Uterus (tissue), 4 donors: ENCODE data around the gene MSANTD2. TPM values are rescaled to one million over a fixed set of nuclear protein-coding genes. Genes with fewer than 3 reads are reported as not detected.
A peak's percentile ranks its signal among the peaks of the same experiment; 100 is the strongest.

Source experiments
- DNase-seq, 2 donors: peaks; one replicate each; pipeline ENCODE4 v3.0.0-alpha.2; 2019 to 2020
- H3K27ac ChIP-seq, 2 donors: fragments of 200-600 bp; sonication (generic); 1 replicate in 1 of 2; 2 replicates in 1 of 2; pipeline ENCODE4 v1.5.1; 2016 to 2018
- H3K27me3 ChIP-seq, 2 donors: fragments of 200-600 bp; sonication (generic); one replicate each; pipeline ENCODE4 v1.5.1; 2018 to 2019; ENCODE audit warnings: control low read depth in 1 of 2
- H3K36me3 ChIP-seq, 2 donors: fragments of 200-600 bp; sonication (generic); one replicate each; pipeline ENCODE4 v1.5.1; 2019; ENCODE audit warnings: control low read depth in 1 of 2
- H3K4me1 ChIP-seq, 2 donors: fragments of 200-600 bp; sonication (generic); one replicate each; pipeline ENCODE4 v1.5.1; 2018 to 2019; ENCODE audit warnings: control low read depth in 1 of 2
- H3K4me3 ChIP-seq, 2 donors: fragments of 200-600 bp; sonication (generic); 1 replicate in 1 of 2; 2 replicates in 1 of 2; pipeline ENCODE4 v1.5.1; 2018 to 2019; ENCODE audit warnings: mild to moderate bottlenecking in 1 of 2
- H3K9me3 ChIP-seq, 2 donors: fragments of 200-600 bp; sonication (generic); one replicate each; pipeline ENCODE4 v1.5.1; 2019; ENCODE audit warnings: control low read depth in 1 of 2
- POLR2A ChIP-seq, 2 donors: fragments of 450-650 bp; IDR thresholded peaks; one replicate each; pipeline ENCODE4 v1.6.1; 2016; ENCODE audit warnings: antibody characterized with exemption in 2 of 2, mild to moderate bottlenecking in 1 of 2, moderate library complexity in 1 of 2
- intact Hi-C: fragments of 100-400 bp; cut with DNase I; formaldehyde crosslinking; loops from one replicate; pipeline ENCODE4 v1.15.1; 2023; ENCODE audit warnings: low total_unique reads
- total RNA-seq, 4 donors: library from RNA; depleted of rRNA in 3 of 4; stranded (reverse); fragments of >200 nt in 3 of 4; gene quantifications; one replicate each; pipeline versions ENCODE4 v1.1.0 to v1.2.4, GENCODE V29; 2014 to 2023
- TF ChIP-seq, protein P1 (sequence below), 4 experiments: fragments of 200-600 bp in 2 of 4; fragments of 450-650 bp in 2 of 4; sonication (generic) in 2 of 4; IDR thresholded peaks; one replicate each; pipeline ENCODE4 v1.5.1; 2016 to 2019; ENCODE audit warnings: antibody characterized with exemption in 4 of 4, mild to moderate bottlenecking in 2 of 4, moderate library complexity in 1 of 4
- donor health status: DM: yes; HTN: yes; CAD: no.

MSANTD2 gene
- total RNA-seq, 4 donors from 2014 or later = 5.1 to 36.6 (median 24.5) TPM

DNA sequence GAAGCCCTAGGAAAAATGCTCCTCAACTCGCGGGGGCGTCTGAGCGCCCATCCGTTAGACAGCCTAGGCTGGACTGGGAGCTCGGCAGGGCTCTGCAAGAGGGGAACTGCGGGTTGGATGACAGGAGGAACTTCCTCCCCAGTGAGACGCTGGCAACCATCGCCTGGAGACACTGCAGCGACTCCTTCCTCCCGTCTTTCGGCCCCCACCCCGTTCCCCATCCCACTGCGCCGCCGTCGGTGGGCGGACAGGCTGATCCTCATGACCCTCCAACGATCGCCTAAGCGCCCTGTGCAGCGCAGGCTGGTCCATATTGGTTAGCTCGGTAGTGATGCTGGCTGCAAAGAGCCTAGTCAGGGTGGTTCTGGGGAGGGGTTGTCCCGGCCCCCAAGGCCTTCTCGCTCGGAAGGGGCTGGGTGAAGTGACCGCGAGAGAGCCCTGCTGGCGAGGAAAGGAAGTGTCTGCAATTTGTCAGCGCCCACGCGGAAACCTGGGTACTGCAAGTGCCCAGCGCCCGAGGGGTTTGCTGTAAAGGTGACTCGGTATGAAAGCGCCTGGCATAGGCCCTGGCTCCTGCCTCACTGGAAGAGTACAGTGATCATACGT is 59.8 kb downstream of the MSANTD2 start:
- H3K9me3 ChIP-seq = no peaks in the 10 kb centered on the region
- H3K27me3 ChIP-seq = peaks cover 0 to 4% of the 10 kb centered on the region in 2 donors
- intact Hi-C loops = no loop called here
- peak overlapping the region; percentile 46 to 53 for H3K27ac ChIP-seq
- H3K4me3 ChIP-seq = peak overlapping the region; percentile 49 to 50
- DNase-seq = no peak
- H3K4me1 ChIP-seq = no peaks in the 10 kb centered on the region
- H3K36me3 ChIP-seq = no peaks in the 10 kb centered on the region
- no peak for TF ChIP-seq POLR2A (IDR thresholded peaks at IDR 0.05)
- TF ChIP-seq, protein P1, sequence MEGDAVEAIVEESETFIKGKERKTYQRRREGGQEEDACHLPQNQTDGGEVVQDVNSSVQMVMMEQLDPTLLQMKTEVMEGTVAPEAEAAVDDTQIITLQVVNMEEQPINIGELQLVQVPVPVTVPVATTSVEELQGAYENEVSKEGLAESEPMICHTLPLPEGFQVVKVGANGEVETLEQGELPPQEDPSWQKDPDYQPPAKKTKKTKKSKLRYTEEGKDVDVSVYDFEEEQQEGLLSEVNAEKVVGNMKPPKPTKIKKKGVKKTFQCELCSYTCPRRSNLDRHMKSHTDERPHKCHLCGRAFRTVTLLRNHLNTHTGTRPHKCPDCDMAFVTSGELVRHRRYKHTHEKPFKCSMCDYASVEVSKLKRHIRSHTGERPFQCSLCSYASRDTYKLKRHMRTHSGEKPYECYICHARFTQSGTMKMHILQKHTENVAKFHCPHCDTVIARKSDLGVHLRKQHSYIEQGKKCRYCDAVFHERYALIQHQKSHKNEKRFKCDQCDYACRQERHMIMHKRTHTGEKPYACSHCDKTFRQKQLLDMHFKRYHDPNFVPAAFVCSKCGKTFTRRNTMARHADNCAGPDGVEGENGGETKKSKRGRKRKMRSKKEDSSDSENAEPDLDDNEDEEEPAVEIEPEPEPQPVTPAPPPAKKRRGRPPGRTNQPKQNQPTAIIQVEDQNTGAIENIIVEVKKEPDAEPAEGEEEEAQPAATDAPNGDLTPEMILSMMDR (IDR thresholded peaks at IDR 0.05) = peak; percentile 22 to 49 (median 38)

DNA sequence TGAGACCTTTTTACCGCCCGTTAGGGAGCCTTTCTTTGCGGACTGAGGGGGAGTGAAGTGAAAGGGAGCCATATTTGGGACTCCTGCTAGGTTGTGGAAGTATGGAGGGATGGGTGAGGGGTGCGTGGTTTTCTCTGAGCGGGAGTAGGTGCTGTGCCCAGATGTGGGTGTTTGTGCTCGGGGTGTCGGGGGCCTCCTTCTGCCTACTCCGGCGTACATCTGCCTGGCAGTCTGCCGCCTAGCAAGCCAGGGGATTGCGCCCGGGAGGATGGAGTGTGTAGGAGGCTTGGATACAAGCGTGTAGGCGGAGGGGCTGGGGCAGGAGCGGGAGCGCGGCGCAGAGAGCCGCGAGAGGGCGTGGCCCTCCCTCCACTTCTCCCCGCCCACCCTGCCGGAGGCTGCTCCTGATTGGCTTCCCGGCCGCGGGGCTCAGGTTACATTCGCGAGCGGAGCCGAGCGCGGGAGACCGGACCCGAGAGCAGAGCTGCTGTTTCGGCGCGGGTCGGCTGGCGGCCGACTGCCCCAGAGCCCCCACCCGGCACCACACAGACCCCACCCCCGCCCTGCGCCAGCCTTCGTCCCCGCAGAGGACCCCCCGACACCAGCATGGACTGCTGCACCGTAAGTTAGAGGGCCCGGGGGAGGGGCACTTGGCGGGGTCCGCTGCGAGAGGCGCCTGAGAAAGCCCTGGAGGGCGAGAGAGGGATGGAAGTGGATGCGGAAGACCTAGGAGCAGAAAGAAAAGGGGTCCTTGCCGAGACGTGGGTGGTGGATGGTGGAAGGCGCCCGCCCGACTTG is 60.5 kb downstream of the MSANTD2 start, which contains the start of gene NRGN:
Gene NRGN, plus strand, starts transcription at position 464 of the 798 bp plus-strand sequence. Its CDS starts 143 bp downstream, at position 607.
- no peaks in the 10 kb centered on the region for H3K4me1 ChIP-seq
- TF ChIP-seq, protein P1 (IDR thresholded peaks at IDR 0.05) = no peak
- peak in 1 of 2 donors; percentile 35 for TF ChIP-seq POLR2A (IDR thresholded peaks at IDR 0.05)
- DNase-seq = peak; percentile 90 to 92
- intact Hi-C loops = no loop called here
- no peaks in the 10 kb centered on the region for H3K36me3 ChIP-seq
- H3K9me3 ChIP-seq = no peaks in the 10 kb centered on the region
- no peaks in the 10 kb centered on the region for H3K27me3 ChIP-seq
- H3K27ac ChIP-seq = peak within 1 kb of the TSS; percentile 46 to 53
- H3K4me3 ChIP-seq = peak within 1 kb of the TSS; percentile 49 to 50

GRCh38 chr11:124738713-124739478 is 61.3 kb downstream of the MSANTD2 start:
- DNase-seq = no peak
- Histone ChIP-seq H3K4me1 (no peaks in the 10 kb centered on the region), H3K36me3 (no peaks in the 10 kb centered on the region), H3K27me3 (no peaks in the 10 kb centered on the region), H3K9me3 (no peaks in the 10 kb centered on the region), H3K4me3 (no peak overlapping the region), H3K27ac (no peak overlapping the region)
- intact Hi-C loops = no loop called here
- TF ChIP-seq POLR2A (IDR thresholded peaks at IDR 0.05) = no peak
- TF ChIP-seq, protein P1 (IDR thresholded peaks at IDR 0.05) = no peak

- Histone ChIP-seq H3K4me1 (no peaks in the 10 kb centered on the region), H3K36me3 (no peaks in the 10 kb centered on the region), H3K27ac (no peak overlapping the region), H3K4me3 (no peak overlapping the region), H3K9me3 (no peaks in the 10 kb centered on the region), H3K27me3 (no peaks in the 10 kb centered on the region)
- intact Hi-C loops = no loop called here
- DNase-seq = no peak
- TF ChIP-seq POLR2A (IDR thresholded peaks at IDR 0.05) = no peak
- TF ChIP-seq, protein P1 (IDR thresholded peaks at IDR 0.05) = no peak
Measured at GRCh38 chr11:124737638-124738305, 62.4 kb downstream of the MSANTD2 start.
